Measurements from ENCODE around the gene KCTD6. TPM values are rescaled to one million over a fixed set of nuclear protein-coding genes. Genes with fewer than 3 reads are reported as not detected.

Gene KCTD6
- total RNA-seq, 3 donors from 2014 or later (not counting 1 experiment from before 2014, with no cell fraction given) = 4.5 to 12.9 (median 7.5) TPM

- Histone ChIP-seq H3K9me3 (ENCODE audit: control insufficient read depth, insufficient read depth, low read length) (no peaks in the 10 kb centered on the region), H3K4me1 (ENCODE audit: control insufficient read depth, insufficient read depth, low read length) (peaks cover 37% of the 10 kb centered on the region), H3K36me3 (ENCODE audit: control insufficient read depth, insufficient read depth, low read length) (no peaks in the 10 kb centered on the region), H3K4me3 (ENCODE audit: low read length) (no peak overlapping the region), H3K27ac (ENCODE audit: low read length) (peak overlapping the region; percentile 59), H3K27me3 (ENCODE audit: control insufficient read depth, insufficient read depth, low read length) (no peaks in the 10 kb centered on the region)
- 96% methylated on average over 12 of the region's 12 CpGs for WGBS (ENCODE audit: insufficient coverage)
- TF ChIP-seq CTCF (IDR thresholded peaks at IDR 0.05) = no peak
- Mint-ChIP-seq H3K27ac (peak overlapping the region; percentile 65 to 77), H3K4me1 (peaks cover 30 to 35% of the 10 kb centered on the region in 2 donors), H3K27me3 (ENCODE audit: low read depth in 2 of 2) (peaks cover 0 to 3% of the 10 kb centered on the region in 2 donors), H3K36me3 (no peaks in the 10 kb centered on the region), H3K4me3 (peak overlapping the region; percentile 62), H3K9me3 (no peaks in the 10 kb centered on the region)
- DNase-seq (no peak), ATAC-seq (no peak)
- intact Hi-C loops (cut with micrococcal nuclease) = loop anchor here (2.0 kb wide), 1 partner anchor 22 kb away; the partner anchor contains the start of gene KCTD6
Measured at GRCh38 chr3:58470363-58471024, 21.4 kb upstream of the KCTD6 start.

GRCh38 chr3:58471025-58471887 is 20.6 kb upstream of the KCTD6 start:
- Mint-ChIP-seq H3K27me3 (ENCODE audit: low read depth in 2 of 2) (peaks cover 0 to 3% of the 10 kb centered on the region in 2 donors), H3K36me3 (no peaks in the 10 kb centered on the region), H3K4me1 (peaks cover 30 to 35% of the 10 kb centered on the region in 2 donors), H3K4me3 (peak overlapping the region; percentile 62), H3K27ac (peak overlapping the region; percentile 65 to 77), H3K9me3 (no peaks in the 10 kb centered on the region)
- Histone ChIP-seq H3K27me3 (ENCODE audit: control insufficient read depth, insufficient read depth, low read length) (no peaks in the 10 kb centered on the region), H3K27ac (ENCODE audit: low read length) (peak overlapping the region; percentile 59), H3K4me1 (ENCODE audit: control insufficient read depth, insufficient read depth, low read length) (peaks cover 37% of the 10 kb centered on the region), H3K4me3 (ENCODE audit: low read length) (no peak overlapping the region), H3K36me3 (ENCODE audit: control insufficient read depth, insufficient read depth, low read length) (no peaks in the 10 kb centered on the region), H3K9me3 (ENCODE audit: control insufficient read depth, insufficient read depth, low read length) (no peaks in the 10 kb centered on the region)
- no peak for TF ChIP-seq CTCF (IDR thresholded peaks at IDR 0.05)
- WGBS (ENCODE audit: insufficient coverage) = 32% methylated on average over 10 of the region's 10 CpGs
- ATAC-seq = peak; percentile 90 to 98 (median 95)
- intact Hi-C loops (cut with micrococcal nuclease) = loop anchor here (2.0 kb wide), 1 partner anchor 22 kb away; the partner anchor contains the start of gene KCTD6
- peak; percentile 28 to 64 for DNase-seq

- H3K27ac ChIP-seq (ENCODE audit: low read length) = no peak overlapping the region
- H3K36me3 ChIP-seq (ENCODE audit: control insufficient read depth, insufficient read depth, low read length) = no peaks in the 10 kb centered on the region
- peaks cover 37% of the 10 kb centered on the region for H3K4me1 ChIP-seq (ENCODE audit: control insufficient read depth, insufficient read depth, low read length)
- peaks cover 0 to 3% of the 10 kb centered on the region in 2 donors for H3K27me3 Mint-ChIP-seq (ENCODE audit: low read depth in 2 of 2)
- no peak overlapping the region for H3K4me3 Mint-ChIP-seq
- H3K4me3 ChIP-seq (ENCODE audit: low read length) = no peak overlapping the region
- H3K9me3 Mint-ChIP-seq = no peaks in the 10 kb centered on the region
- no peak for TF ChIP-seq CTCF (IDR thresholded peaks at IDR 0.05)
- peaks cover 30 to 35% of the 10 kb centered on the region in 2 donors for H3K4me1 Mint-ChIP-seq
- WGBS (ENCODE audit: insufficient coverage) = 57% methylated on average over 1 of the region's 1 CpG
- H3K9me3 ChIP-seq (ENCODE audit: control insufficient read depth, insufficient read depth, low read length) = no peaks in the 10 kb centered on the region
- no peak for DNase-seq
- H3K27ac Mint-ChIP-seq = no peak overlapping the region
- no peak for ATAC-seq
- intact Hi-C loops (cut with micrococcal nuclease) = no loop called here
- H3K27me3 ChIP-seq (ENCODE audit: control insufficient read depth, insufficient read depth, low read length) = no peaks in the 10 kb centered on the region
- no peaks in the 10 kb centered on the region for H3K36me3 Mint-ChIP-seq
Measured at GRCh38 chr3:58473275-58473674, 18.6 kb upstream of the KCTD6 start.
